GM10847 (cell line): ENCODE measurements around the gene RASA2.

Experiments
- POLR2A ChIP-seq: IDR thresholded peaks from 2 replicates; pipeline ENCODE4 v1.6.1; 2011; ENCODE audit not compliant: insufficient read length; ENCODE audit errors: extremely low read depth

The RASA2 gene

DNA sequence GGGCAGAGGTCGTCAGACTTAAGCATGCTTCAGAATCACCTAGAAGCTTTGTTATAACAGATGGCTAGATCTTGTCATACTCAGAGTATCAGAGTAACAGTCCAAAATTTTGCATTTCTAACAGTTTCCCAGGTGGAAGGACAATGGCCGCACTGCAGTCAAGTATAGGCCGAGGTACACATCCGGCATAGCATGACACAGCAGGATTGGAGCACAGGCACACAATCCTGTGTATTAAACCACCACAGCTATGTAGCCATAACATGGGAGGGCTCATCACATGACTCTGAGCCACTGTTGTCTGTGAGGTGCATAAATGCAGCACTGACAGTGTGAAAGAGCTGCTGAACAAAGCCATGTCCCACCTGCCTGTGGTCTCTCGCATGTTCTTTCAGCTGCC is 165.5 kb downstream of the RASA2 start:
- TF ChIP-seq POLR2A, result no peak

DNA sequence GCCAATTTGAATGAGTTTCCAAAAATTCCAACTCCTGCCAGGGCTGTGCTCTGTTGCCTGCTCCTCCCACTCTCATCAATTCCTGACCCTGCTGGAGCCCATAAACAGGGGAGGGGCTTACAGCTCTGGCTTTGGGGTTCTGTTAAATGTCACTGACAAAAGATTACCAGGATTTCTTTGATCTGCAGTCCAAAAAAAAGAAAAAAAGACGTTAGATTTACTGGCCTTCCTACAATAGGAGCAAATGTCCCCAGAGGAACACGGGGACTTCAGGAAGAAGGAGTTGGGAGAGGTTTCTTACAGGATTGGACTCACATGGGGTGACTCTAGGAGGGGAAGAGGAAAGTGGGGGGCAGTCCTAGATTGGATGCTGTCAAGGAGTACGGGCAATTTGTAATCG is 167.0 kb downstream of the RASA2 start:
- TF ChIP-seq POLR2A, result no peak

DNA sequence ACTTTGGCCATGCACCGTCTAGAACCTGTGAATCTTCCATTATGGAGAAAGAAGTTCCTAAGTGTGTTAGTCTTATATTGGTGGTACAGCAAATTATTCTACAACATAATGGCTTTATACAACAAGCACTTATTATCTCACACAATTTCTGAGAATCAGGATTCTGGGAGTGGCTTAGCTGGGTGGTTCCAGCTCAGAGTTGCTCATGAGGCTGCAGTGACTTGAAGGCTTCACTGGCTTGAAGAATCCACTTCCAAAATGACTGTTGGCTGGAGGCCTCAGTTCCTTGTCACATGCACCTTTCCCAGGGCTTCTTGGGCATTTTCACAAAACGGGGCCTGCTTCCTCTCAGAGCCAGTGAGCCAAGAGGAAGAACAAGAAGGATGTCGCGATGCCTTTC is 169.0 kb downstream of the RASA2 start:
- no peak for TF ChIP-seq POLR2A

DNA sequence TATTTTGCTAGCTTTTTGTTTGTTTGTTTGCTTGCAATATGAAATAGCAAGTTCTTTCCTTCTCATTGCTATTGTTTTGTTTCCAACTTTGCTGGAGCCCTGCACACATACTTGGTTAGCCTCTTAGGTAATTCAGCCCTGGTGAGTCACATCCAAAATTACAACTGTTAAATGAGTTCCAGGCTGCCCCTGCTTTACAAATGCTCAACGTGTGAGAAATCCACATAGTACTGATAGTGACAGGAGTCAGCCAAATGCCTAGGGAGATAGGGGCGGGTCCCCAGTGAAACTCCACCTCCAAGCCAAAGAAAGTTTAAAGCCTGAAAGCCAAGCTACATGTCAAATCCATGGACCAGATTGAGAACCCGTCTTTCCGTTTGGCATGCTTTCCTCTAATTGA is 169.9 kb downstream of the RASA2 start:
- no peak for TF ChIP-seq POLR2A

DNA sequence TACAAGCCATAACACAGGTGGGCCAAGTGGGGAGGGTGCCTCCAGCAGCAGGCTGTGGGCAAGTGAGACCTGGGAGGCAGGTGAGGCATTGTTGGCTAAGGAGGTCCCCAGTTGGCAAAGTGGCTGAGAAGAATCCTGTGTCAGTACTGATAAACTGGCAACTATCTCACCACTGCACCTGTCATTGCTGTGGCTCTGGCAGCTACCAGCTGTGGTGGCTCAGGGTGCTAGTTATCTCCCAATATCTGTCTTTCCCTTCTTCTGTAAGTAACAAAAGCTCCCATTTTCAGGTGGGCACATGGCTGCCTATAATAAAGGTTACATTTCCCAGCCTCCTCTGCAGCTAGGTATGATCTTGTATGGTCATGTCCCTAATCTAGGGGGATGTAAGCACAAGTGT is 170.7 kb downstream of the RASA2 start:
- no peak for TF ChIP-seq POLR2A

DNA sequence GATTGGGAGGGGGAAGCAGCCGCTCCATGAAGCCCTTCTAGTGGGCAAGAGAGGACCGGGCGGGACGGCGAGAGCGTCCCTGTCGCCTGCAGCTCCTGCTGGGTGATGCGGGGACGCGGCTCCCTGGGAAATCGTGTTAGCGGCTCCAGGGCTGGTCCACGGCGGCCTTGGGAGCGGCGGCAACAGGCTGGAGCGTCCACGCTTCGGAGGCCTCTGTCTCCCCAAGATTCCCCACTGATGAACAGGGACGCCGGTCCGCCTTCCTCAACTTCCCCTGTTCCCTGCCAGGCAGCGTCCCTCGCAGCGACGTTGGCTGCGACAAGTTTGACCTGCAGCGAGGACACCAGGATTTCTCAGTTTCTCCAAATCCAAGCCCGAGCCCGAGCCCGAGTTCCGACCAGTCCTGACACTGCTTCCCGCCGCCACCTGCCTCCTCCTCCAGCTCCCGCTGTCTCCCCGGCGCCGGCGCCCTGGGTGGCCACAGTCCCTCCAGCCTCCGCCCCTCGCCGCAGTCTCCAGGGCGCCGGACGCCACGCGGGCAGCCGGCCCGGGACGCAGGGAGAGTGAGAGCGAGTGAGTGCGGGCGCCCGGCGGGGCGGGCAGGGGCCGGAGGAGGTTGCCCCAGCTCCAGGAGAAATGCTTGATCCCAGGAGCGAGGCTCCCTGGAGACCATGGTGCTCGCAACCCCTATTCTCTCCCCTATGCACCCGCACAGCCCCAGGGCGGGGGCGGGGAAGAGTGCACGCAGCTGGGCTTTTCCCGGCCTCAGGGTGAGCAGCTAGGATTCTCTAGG is 173.2 kb downstream of the RASA2 start:
- TF ChIP-seq POLR2A, result no peak

DNA sequence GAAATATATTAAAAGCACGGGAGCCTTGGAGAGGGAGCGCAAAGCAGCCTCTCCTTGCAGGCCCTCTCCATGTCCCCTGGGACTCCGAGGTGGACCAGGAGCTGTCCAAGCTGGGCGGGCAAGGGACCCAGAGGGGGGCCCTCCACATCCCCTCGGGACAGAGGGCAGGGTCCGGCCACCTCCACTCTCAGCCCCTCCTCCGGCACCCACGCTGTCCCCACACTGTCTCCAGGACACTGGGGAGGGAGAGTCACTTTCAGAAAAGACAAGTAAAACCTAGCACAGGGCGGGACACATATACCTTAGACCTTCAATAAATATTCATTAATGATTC is 173.8 kb downstream of the RASA2 start:
- TF ChIP-seq POLR2A, result no peak

DNA sequence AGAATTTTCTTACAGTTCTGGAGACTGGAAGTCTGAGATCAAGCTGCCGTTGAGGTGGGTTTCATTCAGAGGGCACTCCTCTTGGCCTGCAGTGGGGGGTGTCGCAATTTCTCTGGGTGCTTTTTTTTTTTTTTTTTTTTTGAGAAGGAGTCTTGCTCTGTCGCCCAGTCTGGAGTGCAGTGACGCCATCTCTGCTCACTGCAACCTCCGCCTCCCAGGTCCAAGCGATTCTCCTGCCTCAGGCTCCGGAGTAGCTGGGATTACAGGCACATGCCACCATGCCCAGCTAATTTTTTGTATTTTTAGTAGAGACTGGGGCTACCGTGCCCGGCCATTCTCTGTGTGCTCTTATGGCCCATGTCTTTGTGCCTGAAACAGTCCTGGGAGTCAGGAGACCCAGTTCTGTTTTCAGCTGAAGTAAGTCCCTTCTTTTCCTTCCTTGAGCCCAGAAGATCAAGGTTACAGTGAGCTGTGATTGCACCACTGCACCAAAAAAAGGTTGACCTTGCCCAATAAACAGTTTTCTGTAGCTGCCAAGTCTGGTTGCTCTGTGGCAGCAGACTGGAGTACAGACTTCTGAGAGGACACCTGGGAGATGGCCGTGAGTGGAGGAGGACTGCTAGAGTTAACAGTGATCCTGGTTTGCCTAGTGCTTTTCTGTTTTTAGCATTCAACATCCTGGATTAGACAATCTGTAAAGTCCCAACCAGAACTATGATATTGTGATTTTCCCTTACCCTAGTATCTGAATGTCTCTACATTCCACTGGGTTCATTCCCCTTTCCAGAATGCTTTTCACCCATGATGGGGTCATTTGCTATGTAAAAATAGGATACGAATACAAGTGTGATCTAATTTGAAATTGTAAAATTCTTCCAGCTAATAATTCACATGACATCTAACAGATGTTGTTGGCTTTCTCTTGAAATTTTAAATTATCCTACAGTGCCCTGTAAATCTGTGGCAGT is 174.7 kb downstream of the RASA2 start:
- no peak for TF ChIP-seq POLR2A

DNA sequence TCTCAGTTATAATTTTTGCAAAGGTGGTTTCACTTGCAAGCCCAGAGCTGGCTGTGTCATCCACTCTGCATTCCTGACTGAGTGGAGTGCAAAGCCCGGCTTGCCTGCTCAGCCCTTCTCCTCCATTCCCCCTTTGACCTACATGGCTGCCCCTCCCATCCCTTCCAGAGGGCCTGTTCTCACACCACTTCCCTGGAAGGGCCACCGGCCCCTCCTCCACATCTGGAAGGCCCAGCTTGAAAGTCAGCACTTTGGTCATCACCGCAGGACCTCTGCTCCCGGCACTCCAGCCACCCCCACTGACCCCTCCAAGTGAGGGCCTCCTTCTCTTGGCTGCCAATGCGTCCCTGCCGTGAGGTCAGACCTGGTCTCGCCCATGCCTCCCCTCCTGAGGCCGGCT is 177.2 kb downstream of the RASA2 start:
- no peak for TF ChIP-seq POLR2A
